HEK293 (cell line): ENCODE data around the gene ITPKB.

Experiments used
- ZNF174 ChIP-seq: fragments of 450-650 bp; formaldehyde crosslinking; IDR thresholded peaks from 2 replicates; pipeline ENCODE4 v1.5.0; 2017; ENCODE audit warnings: missing biosample characterization, mild to moderate bottlenecking, missing genetic modification characterization
- TF ChIP-seq, protein P1 (sequence below): fragments of 450-650 bp; formaldehyde crosslinking; IDR thresholded peaks from 2 replicates; pipeline ENCODE4 v1.5.1; 2016; ENCODE audit warnings: missing biosample characterization, missing genetic modification characterization

DNA sequence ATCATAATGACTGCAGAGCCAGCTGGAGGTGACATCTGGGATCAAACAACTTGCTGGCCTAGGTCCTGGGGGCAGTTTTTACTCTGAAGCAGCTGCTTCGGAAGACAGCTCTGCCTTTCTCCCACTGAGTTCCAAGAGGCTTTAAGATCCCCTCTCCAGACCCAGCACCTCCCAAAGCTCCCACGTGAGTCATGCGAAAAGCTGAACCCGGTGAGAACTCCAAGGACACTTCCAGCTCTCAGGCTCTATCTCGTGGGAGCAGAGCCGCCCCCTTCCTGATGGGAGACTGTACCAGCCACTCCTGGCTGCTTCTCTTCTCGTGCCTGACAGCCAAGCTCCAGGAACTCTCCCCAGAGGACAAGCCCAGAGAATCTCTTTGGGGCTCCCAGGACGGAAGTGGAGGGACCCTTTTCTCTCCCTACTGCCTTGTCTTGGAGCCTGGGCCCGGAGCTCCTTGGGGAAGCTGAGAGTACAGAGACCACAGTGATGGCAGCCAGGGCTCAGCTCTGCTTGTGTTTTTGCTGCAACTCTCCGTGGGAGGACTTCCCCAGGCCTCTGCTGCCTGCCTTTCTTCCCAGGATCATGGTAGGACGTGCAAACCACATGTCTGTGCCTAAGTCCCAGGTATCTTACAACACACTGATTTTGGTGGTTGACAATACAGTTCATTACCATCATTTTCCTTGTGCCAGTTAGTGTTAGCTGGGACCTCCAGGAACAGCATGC lies 149.9 kb downstream of the ITPKB start:
- TF ChIP-seq, protein P1, sequence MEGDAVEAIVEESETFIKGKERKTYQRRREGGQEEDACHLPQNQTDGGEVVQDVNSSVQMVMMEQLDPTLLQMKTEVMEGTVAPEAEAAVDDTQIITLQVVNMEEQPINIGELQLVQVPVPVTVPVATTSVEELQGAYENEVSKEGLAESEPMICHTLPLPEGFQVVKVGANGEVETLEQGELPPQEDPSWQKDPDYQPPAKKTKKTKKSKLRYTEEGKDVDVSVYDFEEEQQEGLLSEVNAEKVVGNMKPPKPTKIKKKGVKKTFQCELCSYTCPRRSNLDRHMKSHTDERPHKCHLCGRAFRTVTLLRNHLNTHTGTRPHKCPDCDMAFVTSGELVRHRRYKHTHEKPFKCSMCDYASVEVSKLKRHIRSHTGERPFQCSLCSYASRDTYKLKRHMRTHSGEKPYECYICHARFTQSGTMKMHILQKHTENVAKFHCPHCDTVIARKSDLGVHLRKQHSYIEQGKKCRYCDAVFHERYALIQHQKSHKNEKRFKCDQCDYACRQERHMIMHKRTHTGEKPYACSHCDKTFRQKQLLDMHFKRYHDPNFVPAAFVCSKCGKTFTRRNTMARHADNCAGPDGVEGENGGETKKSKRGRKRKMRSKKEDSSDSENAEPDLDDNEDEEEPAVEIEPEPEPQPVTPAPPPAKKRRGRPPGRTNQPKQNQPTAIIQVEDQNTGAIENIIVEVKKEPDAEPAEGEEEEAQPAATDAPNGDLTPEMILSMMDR (tag by site-specific recombination) = no peak
- TF ChIP-seq ZNF174 = no peak
